ENCODE measurements around the gene ZNF443. TPM values are rescaled to one million over a fixed set of nuclear protein-coding genes. Genes with fewer than 3 reads are reported as not detected.
A peak's percentile ranks its signal among the peaks of the same experiment; 100 is the strongest.
"Not testable (repeated sequence)": the region's sequence is repeated elsewhere in the genome, so short reads cannot be mapped to it uniquely, and the experiment has no call there.

The ZNF443 gene
- 1 to 10 TPM in 11 of 12 donors, not detected in 1; 2.9 to 5.5 (median 4.1) TPM for polyA plus RNA-seq (ENCODE audit: insufficient read length in 12 of 12)
- long read RNA-seq, donor 1, partial matches to known transcripts = 0 of 2 reads
- long read RNA-seq, donor 1, other reads (novel, unspliced or antisense) = 0 of 2 reads
- long read RNA-seq, donor 2, partial matches to known transcripts = 0 of 1 reads
- long read RNA-seq, donor 2, other reads (novel, unspliced or antisense) = 0 of 1 reads
- long read RNA-seq, donor 3 = 0 reads
- long read RNA-seq, donor 4, partial matches to known transcripts = 0 of 2 reads
- long read RNA-seq, donor 4, other reads (novel, unspliced or antisense) = 0 of 2 reads
- long read RNA-seq, donor 5 = 0 reads
- long read RNA-seq, donor 6, partial matches to known transcripts = 0 of 1 reads
- long read RNA-seq, donor 6, other reads (novel, unspliced or antisense) = 0 of 1 reads
- long read RNA-seq, donor 7 = 0 reads
- long read RNA-seq, donor 8, partial matches to known transcripts = 0 of 1 reads
- long read RNA-seq, donor 8, other reads (novel, unspliced or antisense) = 0 of 1 reads
- long read RNA-seq, donor 9 = 0 reads
- long read RNA-seq, donor 10, partial matches to known transcripts = 0 of 1 reads
- long read RNA-seq, donor 10, other reads (novel, unspliced or antisense) = 0 of 1 reads
- long read RNA-seq, donor 11 = 0 reads

DNA sequence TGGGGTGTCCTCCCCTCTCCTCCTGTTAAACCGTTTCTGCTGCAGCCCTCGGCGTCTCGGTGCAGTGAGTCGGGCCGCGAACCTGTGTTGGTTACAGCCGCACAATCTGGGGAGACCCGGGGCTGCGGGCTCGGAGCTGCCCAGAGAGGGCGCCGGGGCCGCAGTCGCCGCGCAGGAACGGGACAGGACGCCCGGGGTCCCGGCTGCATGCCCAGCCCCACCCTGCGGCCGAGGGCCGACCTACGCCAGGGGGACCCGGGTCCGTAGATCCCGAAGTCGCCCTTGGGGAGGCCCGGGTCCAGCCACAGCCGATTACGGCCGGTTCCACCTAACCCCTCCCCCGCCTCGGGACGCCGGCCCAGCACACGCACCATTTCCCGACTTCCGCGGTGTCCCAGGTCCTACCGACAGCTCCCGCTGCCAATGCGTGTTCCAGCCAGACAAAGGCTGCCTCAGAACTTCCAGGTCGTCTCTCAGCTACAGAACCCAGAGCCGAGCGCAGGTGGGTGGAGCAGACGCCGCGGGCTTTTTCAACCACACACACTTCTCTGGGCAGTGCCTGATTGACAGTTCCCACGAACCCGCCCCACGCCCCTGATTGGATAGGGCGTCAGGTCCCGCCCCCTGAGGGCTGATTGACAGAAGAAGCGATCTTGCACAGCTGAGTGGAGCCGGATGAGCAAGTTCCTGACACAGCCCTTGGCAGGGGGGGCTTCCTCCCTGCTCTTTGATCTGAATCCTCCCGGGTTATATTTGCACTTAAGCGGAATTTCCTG lies at the start of gene ZNF443:
ZNF443 (minus strand) TSS at position 481 of the 776 bp plus-strand sequence; CDS start at position 374, 107 bp downstream.
- DNase-seq = peak; percentile 98

DNA sequence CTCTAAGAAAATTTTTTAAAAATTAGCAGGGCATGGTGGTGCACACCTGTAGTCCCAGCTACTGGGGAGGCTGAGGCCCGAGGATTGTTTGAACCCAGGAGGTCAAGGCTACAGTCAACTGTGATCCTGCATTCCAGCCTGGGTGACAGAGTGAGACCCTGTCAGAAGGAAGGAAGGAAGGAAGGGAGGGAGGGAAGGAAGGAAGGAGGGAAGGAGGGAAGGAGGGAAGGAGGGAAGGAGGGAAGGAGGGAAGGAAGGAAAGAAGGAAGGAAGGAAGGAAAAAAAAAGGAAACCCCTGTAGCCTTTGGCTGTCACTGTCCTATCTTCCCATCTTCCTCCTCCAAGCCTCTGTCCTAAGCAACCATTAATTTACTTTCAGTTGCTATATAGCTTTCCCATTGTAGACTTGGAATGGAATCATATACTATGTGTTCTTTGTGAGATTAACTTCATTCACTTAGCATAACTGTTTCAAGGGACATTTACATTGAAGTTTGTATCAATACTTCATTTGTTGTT lies 45.5 kb upstream of the ZNF443 start:
- not testable (repeated sequence) for DNase-seq

DNA sequence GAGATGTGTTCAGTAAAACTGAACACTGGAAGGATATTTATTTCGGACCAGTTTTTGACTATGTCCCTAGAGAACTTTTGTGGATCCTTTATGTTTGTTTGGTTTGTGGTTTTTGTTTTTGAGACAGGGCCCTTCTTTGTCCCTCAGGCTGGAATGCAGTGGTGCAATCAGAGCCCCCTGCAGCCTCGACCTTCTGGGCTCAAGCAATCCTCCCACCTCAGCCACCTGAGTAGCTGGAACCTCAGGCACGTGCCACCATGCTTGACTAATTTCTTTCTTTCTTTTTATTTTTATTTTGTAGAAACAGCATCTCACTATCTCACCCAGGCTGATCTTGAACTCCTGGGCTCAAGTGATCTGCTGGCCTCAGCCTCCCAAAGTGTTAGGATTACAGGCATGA lies 44.8 kb upstream of the ZNF443 start:
- DNase-seq = no peak

DNA sequence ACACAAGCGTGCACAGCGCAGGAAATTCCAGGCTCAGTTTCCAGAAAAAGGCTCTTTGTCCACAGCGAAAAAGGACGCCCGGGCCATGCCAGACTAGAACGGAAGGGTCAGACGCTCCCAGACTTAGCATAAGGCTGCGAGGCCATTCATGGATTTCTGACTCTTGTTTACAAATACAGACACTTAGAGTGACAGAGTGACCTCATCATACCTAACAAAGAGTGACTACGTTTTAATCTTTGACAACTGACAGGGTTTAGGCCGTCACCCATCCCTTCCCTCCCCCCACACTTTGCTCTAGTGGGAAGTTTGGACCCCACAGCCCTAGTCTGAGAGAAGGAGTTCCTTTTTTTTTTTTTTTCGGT lies 44.2 kb upstream of the ZNF443 start:
- DNase-seq = no peak

DNA sequence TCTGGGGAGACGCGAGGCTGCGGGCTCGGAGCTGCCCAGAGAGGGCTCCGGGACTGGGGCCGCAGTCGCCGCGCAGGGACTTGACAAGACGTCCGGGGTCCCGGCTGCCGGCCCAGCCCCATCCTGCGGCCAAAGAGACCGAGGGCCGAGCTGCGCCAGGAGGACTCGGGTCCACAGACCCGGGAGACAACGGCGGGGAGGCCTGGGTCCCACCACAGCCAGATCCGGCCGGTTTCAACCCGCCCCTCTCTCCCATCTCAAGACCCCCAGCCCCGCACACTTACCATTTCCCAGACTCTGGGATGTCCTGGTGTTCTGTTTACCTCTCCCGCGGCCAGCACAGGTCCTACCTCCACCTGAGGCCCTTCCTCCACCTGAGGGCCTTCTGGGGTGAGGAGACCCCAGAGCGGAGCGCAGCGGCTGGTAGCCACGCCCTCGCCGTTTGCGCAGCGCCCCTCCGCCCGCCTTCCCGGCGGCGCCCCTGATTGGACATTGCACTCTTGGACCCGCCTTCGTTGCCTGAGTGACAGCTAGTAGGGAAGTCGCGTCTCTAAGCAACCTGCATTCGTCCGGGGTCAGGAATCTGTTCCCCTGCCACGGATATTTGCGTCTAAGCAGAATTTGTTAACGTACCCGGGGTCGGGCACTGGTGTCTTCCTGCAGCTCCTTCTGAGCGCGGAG lies 43.7 kb upstream of the ZNF443 start, which contains the start of gene ZNF709:
ZNF709 (minus strand) TSS at position 446 of the 681 bp plus-strand sequence; CDS start at position 287, 159 bp downstream.
- DNase-seq = peak; percentile 95

DNA sequence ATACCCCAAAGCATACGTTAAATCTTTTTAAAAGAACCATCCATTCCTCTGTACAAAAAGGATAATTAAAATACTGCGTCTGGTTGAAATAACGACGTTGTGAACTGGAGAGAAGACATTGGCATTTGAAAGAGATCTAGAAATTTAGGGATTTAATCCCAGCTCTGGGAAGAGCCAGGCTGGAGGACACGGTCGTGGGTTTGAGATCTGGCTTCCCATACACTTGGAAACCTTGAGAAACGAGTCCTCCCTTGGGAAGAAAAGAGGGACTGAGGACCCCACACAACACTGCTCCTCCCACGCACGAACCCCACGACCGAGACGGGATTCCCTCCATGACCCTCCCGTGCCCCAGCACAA lies 43.2 kb upstream of the ZNF443 start:
- no peak for DNase-seq

DNA sequence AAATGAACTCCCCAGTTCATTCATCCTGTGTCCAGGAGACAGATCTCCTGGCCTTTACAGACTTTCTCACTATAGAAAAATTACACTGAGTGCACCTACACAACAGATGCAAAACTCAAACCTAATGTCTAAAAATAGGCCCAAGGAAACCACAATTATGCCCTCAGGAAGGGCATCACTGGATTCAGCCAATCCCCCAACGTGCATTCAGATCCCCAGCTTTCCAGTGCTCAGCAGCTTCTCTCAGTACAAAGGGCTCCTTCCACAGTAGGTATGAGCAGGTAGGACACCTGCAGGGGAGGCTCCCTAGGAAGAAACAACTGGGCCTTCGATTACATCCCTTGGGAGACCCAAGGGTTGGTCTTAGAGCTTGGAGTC lies 41.7 kb upstream of the ZNF443 start:
- DNase-seq = no peak

DNA sequence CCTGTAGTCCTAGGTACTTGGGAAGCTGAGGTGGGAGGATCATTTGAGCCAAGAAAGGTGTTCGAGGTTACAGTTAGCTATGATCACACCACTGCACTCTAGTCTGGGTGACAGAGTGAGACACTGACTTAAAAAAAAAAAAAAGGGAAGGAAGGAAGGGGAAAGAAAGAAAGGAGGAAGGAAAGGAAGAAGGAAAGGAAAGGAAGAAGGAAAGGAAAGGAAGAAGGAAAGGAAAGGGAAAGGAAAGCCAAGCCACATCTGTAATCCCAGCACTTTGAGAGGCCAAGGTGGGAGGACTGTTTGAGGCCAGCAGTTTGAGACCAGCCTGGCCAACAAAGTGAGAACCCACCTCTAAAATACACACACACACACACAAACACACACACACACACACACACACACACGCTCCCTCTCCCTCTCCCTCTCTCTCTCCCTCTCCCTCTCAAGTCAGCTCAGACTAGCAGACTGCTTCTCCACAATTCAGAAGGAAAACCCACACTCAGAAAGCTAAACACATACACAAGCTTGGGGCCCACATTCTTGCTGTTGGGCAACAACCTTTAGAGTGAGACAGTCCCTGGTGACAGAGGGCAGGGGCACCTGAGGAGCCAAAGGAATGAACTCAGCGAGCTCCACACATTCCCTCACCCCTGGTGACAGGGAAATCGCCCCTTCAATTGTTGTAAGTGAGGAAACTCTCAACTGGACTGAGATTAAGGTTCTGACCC lies 41.1 kb upstream of the ZNF443 start:
- DNase-seq = no peak

DNA sequence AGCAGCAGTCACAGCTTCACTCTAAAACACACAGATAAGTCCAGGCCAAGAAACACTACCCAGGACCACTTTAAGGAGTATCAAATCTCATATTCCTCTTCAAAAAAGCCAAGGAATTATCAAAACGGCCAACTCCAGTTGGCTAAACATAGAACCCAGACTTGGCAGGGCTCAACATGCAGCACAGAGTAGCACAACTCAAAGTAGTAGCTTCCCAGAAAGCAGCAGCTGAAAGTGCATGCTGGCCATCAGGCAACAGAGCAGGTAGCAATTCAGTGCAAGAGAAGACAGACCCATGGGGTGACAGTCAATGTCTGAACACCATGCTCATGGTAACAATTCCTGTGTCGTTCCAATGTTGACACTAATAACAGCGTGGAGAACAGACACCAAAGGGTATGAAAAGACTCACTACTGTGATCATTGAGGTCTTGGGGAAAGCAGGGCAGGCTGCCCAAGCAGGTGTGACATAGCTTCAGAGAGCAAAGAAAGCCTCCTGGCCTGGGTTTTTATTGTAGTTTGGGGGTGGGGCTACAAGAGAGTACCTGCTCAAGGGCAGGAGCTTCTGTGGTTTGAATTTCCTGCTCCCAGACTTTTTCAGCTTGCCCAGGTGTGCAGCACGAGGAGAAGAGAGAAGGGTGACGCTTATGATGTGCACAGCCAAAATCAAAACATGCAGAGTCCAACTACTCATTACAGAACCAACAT lies 37.6 kb upstream of the ZNF443 start:
- DNase-seq = no peak

DNA sequence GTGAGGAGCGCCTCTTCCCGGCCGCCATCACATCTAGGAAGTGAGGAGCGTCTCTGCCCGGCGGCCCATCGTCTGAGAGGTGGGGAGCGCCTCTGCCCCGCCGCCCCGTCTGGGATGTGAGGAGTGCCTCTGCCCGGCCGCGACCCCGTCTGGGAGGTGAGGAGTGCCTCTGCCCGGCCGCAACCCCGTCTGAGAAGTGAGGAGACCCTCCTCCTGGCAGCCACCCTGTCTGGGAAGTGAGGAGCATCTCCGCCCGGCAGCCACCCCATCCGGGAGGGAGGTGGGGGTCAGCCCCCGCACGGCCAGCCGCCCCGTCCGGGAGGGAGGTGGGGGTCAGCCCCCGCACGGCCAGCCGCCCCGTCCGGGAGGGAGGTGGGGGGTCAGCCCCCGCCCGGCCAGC lies 26.8 kb upstream of the ZNF443 start:
- DNase-seq = not testable (repeated sequence)

DNA sequence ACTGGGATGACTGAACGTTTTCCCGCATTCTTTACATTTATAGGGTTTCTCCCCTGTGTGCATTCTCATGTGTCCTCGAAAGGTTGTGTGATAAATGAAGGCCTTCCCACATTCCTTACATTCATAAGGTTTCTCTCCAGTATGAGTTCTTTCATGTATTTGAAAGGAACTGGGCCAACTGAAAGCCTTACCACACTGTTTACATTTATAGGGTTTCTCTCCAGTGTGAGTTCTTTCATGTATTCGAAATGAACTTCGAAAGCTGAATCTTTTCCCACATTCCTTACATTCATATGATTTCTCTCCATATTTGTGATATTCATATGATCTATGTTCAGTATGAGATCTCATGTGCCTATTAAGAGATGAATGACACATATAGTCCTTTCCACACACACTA lies 24.4 kb upstream of the ZNF443 start:
- DNase-seq = no peak

DNA sequence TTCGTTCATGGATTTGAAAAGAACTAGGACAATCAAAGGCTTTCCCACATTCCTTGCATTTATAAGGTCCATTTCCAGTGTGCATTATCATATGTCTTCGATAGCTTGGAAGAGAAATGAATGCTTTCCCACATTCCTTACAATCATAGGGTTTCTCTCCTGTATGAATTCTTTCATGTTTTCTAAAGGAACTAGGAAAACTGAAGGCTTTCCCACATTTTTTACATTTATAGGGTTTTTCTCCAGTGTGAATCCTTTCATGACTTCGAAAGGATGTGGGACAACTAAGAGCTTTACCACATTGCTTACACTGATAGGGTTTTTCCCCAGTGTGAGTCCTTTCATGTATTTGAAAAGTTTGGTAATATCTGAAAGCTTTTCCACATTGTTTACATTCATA lies 23.9 kb upstream of the ZNF443 start:
- no peak for DNase-seq

DNA sequence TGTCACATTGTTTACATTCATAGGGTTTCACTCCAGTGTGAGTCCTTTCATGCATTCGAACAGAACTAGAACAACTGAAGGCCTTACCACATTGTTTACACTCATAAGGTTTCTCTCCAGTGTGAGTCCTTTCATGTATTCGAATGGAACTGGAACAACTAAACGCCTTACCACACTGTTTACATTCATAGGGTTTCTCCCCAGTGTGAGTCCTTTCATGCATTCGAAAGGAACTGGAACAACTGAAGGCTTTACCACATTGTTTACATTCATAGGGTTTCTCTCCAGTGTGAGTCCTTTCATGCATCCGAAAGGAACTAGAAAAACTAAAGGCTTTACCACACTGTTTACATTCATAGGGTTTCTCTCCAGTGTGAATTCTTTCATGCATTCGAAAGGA lies 23.3 kb upstream of the ZNF443 start:
- not testable (repeated sequence) for DNase-seq

DNA sequence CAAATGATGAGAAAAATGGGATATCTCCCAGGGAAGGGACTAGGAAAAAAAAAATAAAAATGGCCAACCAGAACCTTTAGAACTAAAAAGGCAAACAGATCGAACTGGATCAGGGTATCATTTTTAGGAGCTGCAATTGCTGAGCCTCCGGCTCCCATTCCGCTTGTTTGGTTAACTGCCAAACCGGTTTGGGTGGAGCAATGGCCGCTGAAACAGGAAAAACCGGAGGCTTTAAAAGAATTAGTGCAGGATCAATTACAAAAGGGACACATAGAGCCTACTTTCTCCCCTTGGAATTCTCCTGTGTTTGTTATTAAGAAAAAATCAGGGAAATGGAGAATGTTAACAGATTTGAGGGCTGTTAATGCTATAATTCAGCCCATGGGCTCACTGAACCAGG lies 12.7 kb upstream of the ZNF443 start:
- DNase-seq = no peak

DNA sequence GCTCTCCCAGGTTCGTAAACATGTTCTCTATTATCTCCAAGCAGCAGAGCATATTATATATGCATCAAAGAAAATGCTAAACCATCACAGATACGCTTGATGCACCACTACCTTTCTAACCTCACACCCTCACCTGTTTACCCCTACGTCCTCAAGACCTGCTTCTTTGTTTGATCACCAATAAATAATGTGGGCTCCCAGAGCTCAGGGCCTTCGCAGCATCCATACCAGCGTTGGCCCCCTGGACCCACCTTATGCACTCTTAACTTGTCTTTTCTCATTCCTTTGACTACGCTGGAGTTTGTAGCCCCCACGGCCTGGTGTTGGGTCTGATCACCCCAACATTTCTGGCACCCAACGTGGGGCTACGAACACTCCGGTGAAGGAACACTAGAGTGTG lies 10.0 kb upstream of the ZNF443 start:
- DNase-seq = no peak

DNA sequence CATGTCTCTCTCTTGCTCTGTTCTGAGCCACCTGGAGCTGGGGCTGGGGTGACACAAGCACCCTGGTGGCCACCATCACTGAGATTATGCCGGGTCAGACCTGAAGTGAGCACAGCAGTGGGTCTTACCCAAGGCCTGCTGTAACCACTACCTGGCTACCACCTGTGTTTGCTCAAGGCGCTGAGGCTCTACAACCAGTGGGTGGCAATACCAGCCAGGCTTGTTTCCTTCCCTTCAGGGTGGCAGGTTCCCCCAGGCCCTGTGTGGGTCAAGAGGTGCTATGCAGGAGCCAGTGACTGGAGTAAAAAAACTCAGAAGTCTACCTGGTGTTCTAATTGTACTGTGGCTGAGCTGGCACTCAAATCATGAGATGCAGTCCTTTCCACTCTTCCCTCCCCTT lies 8.0 kb upstream of the ZNF443 start:
- DNase-seq = no peak

DNA sequence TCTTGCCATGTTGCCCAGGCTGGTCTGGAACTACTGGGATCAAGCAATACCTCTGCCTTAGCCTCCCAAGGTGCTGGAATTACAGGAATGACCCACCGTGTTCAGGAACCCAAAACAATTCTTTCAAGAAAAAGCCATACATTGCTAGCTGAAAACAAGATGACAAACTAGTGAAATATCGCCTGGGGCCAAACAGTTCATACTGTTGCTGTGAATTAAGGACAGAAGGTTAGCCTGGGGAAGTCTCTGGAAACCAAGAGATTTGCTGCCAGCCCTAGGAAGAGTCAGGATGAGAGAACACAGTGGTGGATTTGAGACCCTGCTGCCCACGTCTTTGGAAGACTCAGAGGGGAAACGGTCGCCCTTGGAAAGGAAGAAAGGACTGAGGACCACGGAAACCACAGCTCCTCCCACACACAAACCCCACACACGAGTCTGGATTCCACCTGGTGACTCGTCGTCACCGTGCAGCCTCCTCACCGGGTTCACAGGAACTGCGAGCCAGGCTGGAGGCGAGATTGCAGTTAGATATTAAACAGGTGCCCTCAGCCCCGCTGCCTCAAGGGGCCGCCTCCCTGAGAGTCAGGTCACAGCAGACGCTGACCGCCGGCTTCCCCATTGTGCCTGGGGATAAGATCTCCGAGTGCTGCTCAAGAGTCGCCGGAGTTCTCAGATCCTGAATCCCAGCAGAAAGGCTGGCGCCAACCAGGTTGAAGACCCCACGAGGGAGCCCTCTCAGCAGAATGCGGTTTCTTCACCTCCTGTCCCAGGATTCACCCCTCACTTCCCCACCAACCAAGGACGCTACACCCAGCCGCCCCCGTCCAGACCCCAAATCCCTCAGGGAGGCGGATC lies 908 bp downstream of the ZNF443 start:
- peak; percentile 7 for DNase-seq

DNA sequence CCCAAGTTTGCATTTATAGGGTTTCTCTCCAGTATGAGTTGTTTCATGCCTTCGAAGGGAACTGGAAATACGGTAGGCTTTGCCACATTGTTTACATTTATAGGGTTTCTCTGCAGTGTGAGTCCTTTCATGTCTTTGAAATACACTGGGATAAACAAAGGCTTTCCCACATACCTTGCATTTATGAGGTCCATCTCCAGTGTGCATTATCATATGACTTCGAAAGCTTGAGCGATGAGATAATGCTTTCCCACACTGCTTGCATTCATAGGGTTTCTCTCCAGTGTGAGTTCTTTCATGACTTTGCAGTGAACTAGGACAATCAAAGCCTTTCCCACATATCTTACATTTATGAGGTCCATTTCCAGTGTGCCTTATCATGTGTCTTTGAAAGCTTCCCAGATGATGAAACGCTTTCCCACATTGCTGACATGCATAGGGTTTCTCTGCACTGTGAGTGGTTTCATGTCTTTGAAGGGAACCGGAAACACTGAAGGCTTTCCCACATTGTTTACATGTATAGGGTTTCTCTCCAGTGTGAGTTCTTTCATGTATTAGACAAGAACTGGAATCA lies 10.0 kb downstream of the ZNF443 start:
- not testable (repeated sequence) for DNase-seq

DNA sequence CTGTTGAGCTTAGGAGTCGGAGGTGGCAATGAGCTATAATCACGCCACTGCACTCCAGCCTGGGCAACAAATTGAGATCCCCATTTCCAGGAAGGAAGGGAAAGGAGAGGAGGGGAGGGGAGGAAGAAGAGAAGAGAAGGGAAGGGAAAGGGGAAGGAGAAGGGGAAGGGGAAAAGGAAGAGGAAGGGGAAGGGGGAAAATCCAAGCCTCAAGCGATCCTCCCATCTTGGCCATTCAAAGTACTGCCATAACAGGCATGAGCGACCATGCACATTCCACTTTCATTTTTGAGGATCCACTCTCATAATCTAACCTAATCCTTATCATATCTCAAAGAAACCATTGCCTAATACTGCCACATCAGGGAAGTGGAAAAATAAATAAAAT lies 14.9 kb downstream of the ZNF443 start:
- no peak for DNase-seq
